ENCODE data around the gene C2CD3. TPM values are rescaled to one million over a fixed set of nuclear protein-coding genes. Genes with fewer than 3 reads are reported as not detected.

C2CD3 gene
- total and polyA plus RNA-seq, 2 of the 4 experiments (the other 2 are of a cell fraction): 11.1 to 19.2 TPM

DNA sequence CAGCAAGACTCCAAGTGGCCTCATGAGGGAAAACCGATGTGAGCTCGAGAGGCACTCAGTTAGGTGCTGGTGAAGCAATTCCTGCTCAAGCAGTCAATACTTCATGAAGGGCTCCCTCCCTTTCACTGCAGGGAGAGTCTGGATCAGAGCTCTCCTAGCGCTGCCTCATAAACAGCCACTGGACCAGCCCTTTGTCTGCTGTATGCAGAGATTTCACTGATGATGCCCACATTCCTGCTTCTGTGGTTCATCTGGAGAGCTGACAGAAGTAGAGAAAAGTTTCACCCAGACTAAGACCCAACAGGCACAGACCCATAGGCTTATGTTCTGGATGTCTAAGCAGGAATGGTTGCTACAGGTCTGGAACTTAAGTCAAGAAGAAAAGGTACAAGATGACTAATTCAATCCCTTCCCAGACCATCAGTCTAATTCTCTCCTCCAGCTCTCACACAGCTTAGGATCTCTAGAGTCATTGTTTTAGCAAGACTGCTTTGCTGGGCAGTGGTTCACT is 192.2 kb downstream of the C2CD3 start:
- Histone ChIP-seq H3K56ac (ENCODE audit: extremely low read depth, insufficient read depth, low read length) (no peak overlapping the region), H3K79me1 (ENCODE audit: low read depth in 1 of 2, low read length in 2 of 2) (0 out of 4 replicates have a peak, but pooled peaks cover 0 to 10% of the 10 kb centered on the region in 2 experiments), H3K9ac (ENCODE audit: low read depth, low read length) (no peak overlapping the region), H4K20me1 (ENCODE audit: insufficient read depth, low read length) (peaks cover 3% of the 10 kb centered on the region; the same call in 1 of the 2 replicates), H2AK5ac (ENCODE audit: low read depth, low read length) (no peak overlapping the region), H3K9me3 (ENCODE audit: control insufficient read depth, insufficient read depth, low read length) (no peaks in the 10 kb centered on the region), H3K4me3 (ENCODE audit: insufficient read depth, low read depth, low read length) (no peak overlapping the region), H3K4me2 (ENCODE audit: low read depth, low read length) (no peak overlapping the region), H3K18ac (ENCODE audit: low read depth, low read length) (no peak overlapping the region), H2BK20ac (ENCODE audit: low read depth, low read length) (no peak overlapping the region), H3K4ac (ENCODE audit: low read depth, low read length) (no peak overlapping the region), H3K23ac (ENCODE audit: low read depth, low read length) (no peak overlapping the region), H2BK15ac (ENCODE audit: low read depth, low read length) (no peak overlapping the region), H4K8ac (ENCODE audit: low read depth in 2 of 2, low read length in 2 of 2) (no peak overlapping the region), H3K14ac (replicated peaks; ENCODE audit: low read depth, low read length) (no peak overlapping the region), H3K36me3 (ENCODE audit: control insufficient read depth, insufficient read depth, low read length) (no peaks in the 10 kb centered on the region), H3K4me1 (ENCODE audit: control insufficient read depth, insufficient read depth, low read length) (no peaks in the 10 kb centered on the region; the same call in 1 of the 2 replicates), H4K5ac (ENCODE audit: low read depth, low read length) (no peak overlapping the region), H3K9me1 (ENCODE audit: insufficient read depth, low read length) (peaks cover 12% of the 10 kb centered on the region; the same call in 1 of the 2 replicates), H2AFZ (replicated peaks; ENCODE audit: low read length, poor library complexity) (no peak overlapping the region), H2BK120ac (ENCODE audit: low read depth, low read length) (no peak overlapping the region), H3K27me3 (ENCODE audit: control insufficient read depth, insufficient read depth, low read length) (no peaks in the 10 kb centered on the region), H2BK5ac (ENCODE audit: low read depth, low read length, poor library complexity, severe bottlenecking) (no peak overlapping the region), H2AK9ac (replicated peaks; ENCODE audit: low read depth, low read length, poor library complexity) (no peak overlapping the region), H4K91ac (ENCODE audit: insufficient read depth, low read depth, low read length) (no peak overlapping the region), H3K27ac (ENCODE audit: insufficient read depth, low read length) (no peak overlapping the region)
- POLR2A ChIA-PET (ENCODE audit: unreplicated experiment): no interaction called here
- dilution Hi-C loops (cut with HindIII; ENCODE audit: low sequenced_read_pairs, unreplicated experiment): no loop called here
- CTCF ChIA-PET: no interaction called here
- intact Hi-C loops (cut with micrococcal nuclease): no loop called here
- in situ Hi-C loops (cut with MboI; ENCODE audit: low sequenced_read_pairs): no loop called here
- BruUV-seq (replicated peaks): no TSS peak
- ATAC-seq (ENCODE audit: low read depth) (no peak), DNase-seq (peak; percentile 24)
- TF ChIP-seq BHLHE40 (IDR thresholded peaks at IDR 0.05; ENCODE audit: low read depth, low read length): no peak
- no peak for TF ChIP-seq MAFK (IDR thresholded peaks at IDR 0.05; ENCODE audit: low read depth, low read length)
- TF ChIP-seq, protein P1, sequence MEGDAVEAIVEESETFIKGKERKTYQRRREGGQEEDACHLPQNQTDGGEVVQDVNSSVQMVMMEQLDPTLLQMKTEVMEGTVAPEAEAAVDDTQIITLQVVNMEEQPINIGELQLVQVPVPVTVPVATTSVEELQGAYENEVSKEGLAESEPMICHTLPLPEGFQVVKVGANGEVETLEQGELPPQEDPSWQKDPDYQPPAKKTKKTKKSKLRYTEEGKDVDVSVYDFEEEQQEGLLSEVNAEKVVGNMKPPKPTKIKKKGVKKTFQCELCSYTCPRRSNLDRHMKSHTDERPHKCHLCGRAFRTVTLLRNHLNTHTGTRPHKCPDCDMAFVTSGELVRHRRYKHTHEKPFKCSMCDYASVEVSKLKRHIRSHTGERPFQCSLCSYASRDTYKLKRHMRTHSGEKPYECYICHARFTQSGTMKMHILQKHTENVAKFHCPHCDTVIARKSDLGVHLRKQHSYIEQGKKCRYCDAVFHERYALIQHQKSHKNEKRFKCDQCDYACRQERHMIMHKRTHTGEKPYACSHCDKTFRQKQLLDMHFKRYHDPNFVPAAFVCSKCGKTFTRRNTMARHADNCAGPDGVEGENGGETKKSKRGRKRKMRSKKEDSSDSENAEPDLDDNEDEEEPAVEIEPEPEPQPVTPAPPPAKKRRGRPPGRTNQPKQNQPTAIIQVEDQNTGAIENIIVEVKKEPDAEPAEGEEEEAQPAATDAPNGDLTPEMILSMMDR (conservative IDR thresholded peaks at IDR 0.05; ENCODE audit: low read depth, low read length): no peak
- no peak for TF ChIP-seq SMC3 (IDR thresholded peaks at IDR 0.05; ENCODE audit: low read depth, low read length)
- no peak for TF ChIP-seq CEBPB (IDR thresholded peaks at IDR 0.05; ENCODE audit: low read depth, low read length)
- TF ChIP-seq MAZ (IDR thresholded peaks at IDR 0.05; ENCODE audit: borderline replicate concordance, low read depth, low read length): no peak
- TF ChIP-seq NFE2L2 (IDR thresholded peaks at IDR 0.05; ENCODE audit: low read depth, low read length): no peak
- TF ChIP-seq POLR2A (IDR thresholded peaks at IDR 0.05; ENCODE audit: low read depth, low read length): no peak
- TF ChIP-seq RCOR1 (IDR thresholded peaks at IDR 0.05; ENCODE audit: insufficient replicate concordance, low read length): no peak
- TF ChIP-seq RAD21 (IDR thresholded peaks at IDR 0.05; ENCODE audit: low read length): no peak
- no peak for TF ChIP-seq MXI1 (IDR thresholded peaks at IDR 0.05; ENCODE audit: borderline replicate concordance, low read depth, low read length)
- TF ChIP-seq, protein P2, sequence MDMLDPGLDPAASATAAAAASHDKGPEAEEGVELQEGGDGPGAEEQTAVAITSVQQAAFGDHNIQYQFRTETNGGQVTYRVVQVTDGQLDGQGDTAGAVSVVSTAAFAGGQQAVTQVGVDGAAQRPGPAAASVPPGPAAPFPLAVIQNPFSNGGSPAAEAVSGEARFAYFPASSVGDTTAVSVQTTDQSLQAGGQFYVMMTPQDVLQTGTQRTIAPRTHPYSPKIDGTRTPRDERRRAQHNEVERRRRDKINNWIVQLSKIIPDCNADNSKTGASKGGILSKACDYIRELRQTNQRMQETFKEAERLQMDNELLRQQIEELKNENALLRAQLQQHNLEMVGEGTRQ (IDR thresholded peaks at IDR 0.05; ENCODE audit: low read depth, low read length): no peak
- TF ChIP-seq, protein P3, sequence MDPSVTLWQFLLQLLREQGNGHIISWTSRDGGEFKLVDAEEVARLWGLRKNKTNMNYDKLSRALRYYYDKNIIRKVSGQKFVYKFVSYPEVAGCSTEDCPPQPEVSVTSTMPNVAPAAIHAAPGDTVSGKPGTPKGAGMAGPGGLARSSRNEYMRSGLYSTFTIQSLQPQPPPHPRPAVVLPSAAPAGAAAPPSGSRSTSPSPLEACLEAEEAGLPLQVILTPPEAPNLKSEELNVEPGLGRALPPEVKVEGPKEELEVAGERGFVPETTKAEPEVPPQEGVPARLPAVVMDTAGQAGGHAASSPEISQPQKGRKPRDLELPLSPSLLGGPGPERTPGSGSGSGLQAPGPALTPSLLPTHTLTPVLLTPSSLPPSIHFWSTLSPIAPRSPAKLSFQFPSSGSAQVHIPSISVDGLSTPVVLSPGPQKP (IDR thresholded peaks at IDR 0.05; ENCODE audit: borderline replicate concordance, low read depth, low read length): no peak
- no peak for TF ChIP-seq CHD1 (IDR thresholded peaks at IDR 0.05; ENCODE audit: low read depth, low read length)
- no peak for TF ChIP-seq FOS (IDR thresholded peaks at IDR 0.05; ENCODE audit: low read depth, low read length)
- TF ChIP-seq RFX5 (IDR thresholded peaks at IDR 0.05; ENCODE audit: low read depth, low read length): no peak
- no CpG with 5 or more reads among the region's 3 CpGs for WGBS, 2 experiments (ENCODE audit: extremely low coverage in 2 of 2, insufficient read length in 1 of 2)
